HepG2 (cell line): ENCODE data around the gene SCG2. TPM values are rescaled to one million over a fixed set of nuclear protein-coding genes. Genes with fewer than 3 reads are reported as not detected.

Source experiments
- ATAC-seq: fragments of 200-7000 bp; cut with Tn5 transposase; 3 replicates; pipeline ENCODE4 v1.9.1; 2020; ENCODE audit warnings: mild to moderate bottlenecking, moderate library complexity
- BruUV-seq: library from RNA; stranded (reverse); fragments of 400-500 nt; replicated peaks from 2 replicates; lab custom pipeline; 2021; lab: Mats Ljungman, UMichigan
- CTCF ChIA-PET: fragments of 300-600 bp; formaldehyde crosslinking; extraction: SDS; loops from one replicate; lab custom pipeline; 2021; ENCODE audit warnings: low total read pairs, inconsistent platforms, low intra/inter-chr PET ratio; lab: Yijun Ruan, JAX
- POLR2A ChIA-PET: fragments of 350-600 bp; sonication (Branson Sonifier 250); formaldehyde crosslinking; loops from one replicate; lab custom pipeline; 2020; ENCODE audit warnings: antibody characterized with exemption, inconsistent platforms; lab: Yijun Ruan, JAX
- DNase-seq: peaks from one replicate; pipeline ENCODE4 v3.0.0-alpha.2; 2015; ENCODE audit warnings: low spot score
- FAIRE-seq: peaks from 3 replicates; lab custom pipeline; 2011; peaks lifted over from hg19 to GRCh38; lab: Jason Lieb, UNC
- H2AFZ ChIP-seq: one replicate; pipeline ENCODE4 v1.6.1; 2011; ENCODE audit warnings: low read length, inconsistent platforms
- H3K27ac ChIP-seq: fragments of 300-600 bp; 3 replicates; pipeline ENCODE4 v1.8.0; 2011; ENCODE audit warnings: mixed run types, mild to moderate bottlenecking, mixed read lengths, low read length, inconsistent platforms; ENCODE audit not compliant: insufficient read depth; ENCODE audit errors: extremely low read length
- H3K27me3 ChIP-seq, 2 experiments: fragments of 200-600 bp in 1 of 2; 2 replicates in 1 of 2; 3 replicates in 1 of 2; pipeline versions ENCODE4 v1.6.0 to v1.8.0; 2011; ENCODE audit warnings: low read length in 2 of 2, mild to moderate bottlenecking in 2 of 2, moderate library complexity in 2 of 2, inconsistent platforms in 1 of 2; ENCODE audit not compliant: insufficient read depth in 2 of 2, control insufficient read depth in 1 of 2
- H3K36me3 ChIP-seq, 2 experiments: fragments of 200-600 bp in 1 of 2; replicated peaks in 1 of 2; 2 replicates in 1 of 2; 3 replicates in 1 of 2; pipeline versions ENCODE4 v1.5.1 to v1.8.0; 2011; ENCODE audit warnings: low read length in 2 of 2, inconsistent platforms in 1 of 2; ENCODE audit not compliant: insufficient read depth in 2 of 2, control insufficient read depth in 1 of 2
- H3K4me1 ChIP-seq: 2 replicates; pipeline ENCODE4 v1.5.1; 2012; ENCODE audit warnings: low read length, inconsistent platforms; ENCODE audit not compliant: insufficient read depth
- H3K4me2 ChIP-seq: 2 replicates; pipeline ENCODE4 v1.6.0; 2011; ENCODE audit warnings: low read depth, low read length, inconsistent platforms
- H3K4me3 ChIP-seq, 3 experiments: fragments of 200-600 bp in 1 of 3; sonication (generic), shearing (Covaris generic) in 1 of 3; replicated peaks in 1 of 3; 2 replicates each; pipeline ENCODE4 v1.5.1; 2011 to 2016; ENCODE audit warnings: low read length in 3 of 3, inconsistent platforms in 2 of 3, low read depth in 2 of 3, mild to moderate bottlenecking in 2 of 3, control low read depth in 1 of 3, mixed read lengths in 1 of 3; ENCODE audit not compliant: insufficient read depth in 1 of 3
- H3K79me2 ChIP-seq: one replicate; pipeline ENCODE4 v1.6.1; 2011; ENCODE audit warnings: low read length, inconsistent platforms; ENCODE audit not compliant: insufficient read depth
- H3K9ac ChIP-seq: 2 replicates; pipeline ENCODE4 v1.6.0; 2011; ENCODE audit warnings: mild to moderate bottlenecking, low read depth, low read length, inconsistent platforms; ENCODE audit not compliant: insufficient read depth
- H3K9me3 ChIP-seq: 2 replicates; pipeline ENCODE4 v1.5.1; 2012; ENCODE audit warnings: mild to moderate bottlenecking, low read length
- H4K20me1 ChIP-seq: 2 replicates; pipeline ENCODE4 v1.6.0; 2011; ENCODE audit warnings: inconsistent platforms, mild to moderate bottlenecking, low read length, moderate library complexity; ENCODE audit not compliant: insufficient read depth
- ARNTL ChIP-seq: sonication (generic); formaldehyde crosslinking; IDR thresholded peaks from 2 replicates; pipeline ENCODE4 v1.4.0; 2020; ENCODE audit warnings: mild to moderate bottlenecking, missing genetic modification reagents
- HDAC1 ChIP-seq: sonication (generic); formaldehyde crosslinking; IDR thresholded peaks from 2 replicates; pipeline ENCODE4 v1.5.1; 2020; ENCODE audit warnings: mild to moderate bottlenecking, missing genetic modification reagents
- MAFK ChIP-seq, 2 experiments: IDR thresholded peaks in 1 of 2; conservative IDR thresholded peaks in 1 of 2; 2 replicates each; pipeline ENCODE4 v1.6.1; 2011; ENCODE audit warnings: improper control_type of control experiment in 2 of 2, low read length in 2 of 2
- MTF2 ChIP-seq: sonication (generic); formaldehyde crosslinking; IDR thresholded peaks from 2 replicates; pipeline ENCODE4 v1.5.0; 2020; ENCODE audit warnings: missing genetic modification reagents, borderline replicate concordance
- SATB2 ChIP-seq: sonication (generic); formaldehyde crosslinking; IDR thresholded peaks from 2 replicates; pipeline ENCODE4 v1.5.0; 2020; ENCODE audit warnings: missing genetic modification reagents
- TAF1 ChIP-seq: sonication (generic); formaldehyde crosslinking; IDR thresholded peaks from 2 replicates; pipeline ENCODE4 v1.4.0; 2020; ENCODE audit warnings: missing genetic modification reagents
- ZNF138 ChIP-seq: sonication (generic); formaldehyde crosslinking; IDR thresholded peaks from 2 replicates; pipeline ENCODE4 v1.5.0; 2020; ENCODE audit warnings: mild to moderate bottlenecking, low read depth, missing genetic modification reagents
- WGBS: methylation state at CpG from one replicate; pipeline ENCODE4 v1.1.6; 2017; ENCODE audit warnings: low lambda C conversion rate; 5-methylcytosine and 5-hydroxymethylcytosine counted together
- in situ Hi-C: cut with HindIII; loops from 2 replicates; pipeline ENCODE4 v1.10.0; 2017; ENCODE audit warnings: low pct_unique_long_range_greater_than_20kb; ENCODE audit not compliant: extremely low pct_ligation_motif_present
- intact Hi-C: fragments of 100-400 bp; cut with micrococcal nuclease; formaldehyde crosslinking; loops from one replicate; pipeline ENCODE4 v1.10.0; 2022; ENCODE audit not compliant: unreplicated experiment
- polyA plus RNA-seq, 8 experiments: library from polyadenylated mRNA; depleted of rRNA in 3 of 8; stranded (reverse) in 7 of 8; unstranded in 1 of 8; fragments of >200 nt; fragmentation: Illumina TruSeq in 4 of 8; extraction: Trizol in 4 of 8; gene quantifications; 2 replicates each; pipeline versions ENCODE4 v1.2.1 to v1.2.3, GENCODE V29; 2011 to 2016; ENCODE audit warnings: low read depth in 4 of 8, missing spikeins in 1 of 8, mixed read lengths in 1 of 8; ENCODE audit not compliant: insufficient read depth in 1 of 8
- total RNA-seq, 5 experiments: library from RNA; depleted of rRNA; stranded (reverse); fragments of >200 nt; fragmentation: Illumina TruSeq; extraction: Trizol; gene quantifications; 2 replicates each; pipeline ENCODE4 v1.2.3, GENCODE V29; 2016; ENCODE audit warnings: low read depth in 1 of 5
- TF ChIP-seq, protein P1 (sequence below): sonication (generic); formaldehyde crosslinking; IDR thresholded peaks from 2 replicates; pipeline ENCODE4 v1.4.0; 2020; ENCODE audit warnings: missing genetic modification reagents
- TF ChIP-seq, protein P2 (sequence below): sonication (generic); formaldehyde crosslinking; IDR thresholded peaks from 2 replicates; pipeline ENCODE4 v1.4.0; 2020; ENCODE audit warnings: missing genetic modification reagents
- TF ChIP-seq, protein P3 (sequence below): sonication (generic); formaldehyde crosslinking; IDR thresholded peaks from 2 replicates; pipeline ENCODE4 v1.5.1; 2020; ENCODE audit warnings: missing genetic modification reagents, mild to moderate bottlenecking, borderline replicate concordance
- TF ChIP-seq, protein P4 (sequence below): sonication (generic); formaldehyde crosslinking; IDR thresholded peaks from 2 replicates; pipeline ENCODE4 v1.4.0; 2020; ENCODE audit warnings: missing genetic modification reagents

The SCG2 gene
- total and polyA plus RNA-seq, 2 of the 13 experiments (the other 11 are each of a cell fraction or from before 2014, with no cell fraction given): not detected

DNA sequence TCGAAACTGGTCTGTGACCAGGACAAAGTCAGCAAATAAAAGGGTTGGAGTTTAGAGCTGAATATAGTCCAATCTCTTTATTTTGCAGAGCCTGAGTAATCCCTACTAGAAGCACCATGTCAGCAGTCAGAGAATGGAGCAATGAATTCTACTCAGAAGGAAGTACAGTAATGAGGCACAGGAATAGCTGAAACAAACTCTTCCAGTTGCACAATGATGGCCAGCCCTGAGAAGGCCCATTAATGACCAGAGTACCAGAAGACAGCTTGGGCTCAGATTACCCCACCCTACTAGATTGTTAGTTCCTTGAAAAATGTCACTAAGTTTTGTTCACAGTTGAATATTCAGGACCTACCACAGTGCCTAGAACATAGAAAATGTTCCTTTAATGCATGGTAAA, 40.3 kb upstream of the SCG2 start:
- no peaks in the 10 kb centered on the region for H4K20me1 ChIP-seq
- H3K9me3 ChIP-seq: no peaks in the 10 kb centered on the region
- BruUV-seq: no TSS peak
- no peak overlapping the region for H3K4me2 ChIP-seq
- CTCF ChIA-PET: no interaction called here
- no peaks in the 10 kb centered on the region for H3K36me3 ChIP-seq
- intact Hi-C loops: no loop called here
- in situ Hi-C loops: no loop called here
- no peak overlapping the region for H3K27ac ChIP-seq
- WGBS: 17% methylated on average over 1 of the region's 1 CpG
- H3K27me3 ChIP-seq: peaks cover 0 to 4% of the 10 kb centered on the region in 2 experiments; a peak in 2 of 5 replicates
- ATAC-seq (no peak), DNase-seq (no peak), FAIRE-seq (no peak)
- H3K4me3 ChIP-seq: no peak overlapping the region
- H3K79me2 ChIP-seq: no peaks in the 10 kb centered on the region
- POLR2A ChIA-PET: no interaction called here
- H2AFZ ChIP-seq: no peak overlapping the region
- H3K9ac ChIP-seq: no peak overlapping the region
- peaks cover 18% of the 10 kb centered on the region; the same call in 1 of the 2 replicates for H3K4me1 ChIP-seq
- no peak for TF ChIP-seq TAF1 (CRISPR knock-in tag)
- TF ChIP-seq, protein P1, sequence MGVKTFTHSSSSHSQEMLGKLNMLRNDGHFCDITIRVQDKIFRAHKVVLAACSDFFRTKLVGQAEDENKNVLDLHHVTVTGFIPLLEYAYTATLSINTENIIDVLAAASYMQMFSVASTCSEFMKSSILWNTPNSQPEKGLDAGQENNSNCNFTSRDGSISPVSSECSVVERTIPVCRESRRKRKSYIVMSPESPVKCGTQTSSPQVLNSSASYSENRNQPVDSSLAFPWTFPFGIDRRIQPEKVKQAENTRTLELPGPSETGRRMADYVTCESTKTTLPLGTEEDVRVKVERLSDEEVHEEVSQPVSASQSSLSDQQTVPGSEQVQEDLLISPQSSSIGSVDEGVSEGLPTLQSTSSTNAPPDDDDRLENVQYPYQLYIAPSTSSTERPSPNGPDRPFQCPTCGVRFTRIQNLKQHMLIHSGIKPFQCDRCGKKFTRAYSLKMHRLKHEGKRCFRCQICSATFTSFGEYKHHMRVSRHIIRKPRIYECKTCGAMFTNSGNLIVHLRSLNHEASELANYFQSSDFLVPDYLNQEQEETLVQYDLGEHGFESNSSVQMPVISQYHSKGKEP: no peak
- no peak for TF ChIP-seq MTF2 (CRISPR knock-in tag)
- TF ChIP-seq, protein P2, sequence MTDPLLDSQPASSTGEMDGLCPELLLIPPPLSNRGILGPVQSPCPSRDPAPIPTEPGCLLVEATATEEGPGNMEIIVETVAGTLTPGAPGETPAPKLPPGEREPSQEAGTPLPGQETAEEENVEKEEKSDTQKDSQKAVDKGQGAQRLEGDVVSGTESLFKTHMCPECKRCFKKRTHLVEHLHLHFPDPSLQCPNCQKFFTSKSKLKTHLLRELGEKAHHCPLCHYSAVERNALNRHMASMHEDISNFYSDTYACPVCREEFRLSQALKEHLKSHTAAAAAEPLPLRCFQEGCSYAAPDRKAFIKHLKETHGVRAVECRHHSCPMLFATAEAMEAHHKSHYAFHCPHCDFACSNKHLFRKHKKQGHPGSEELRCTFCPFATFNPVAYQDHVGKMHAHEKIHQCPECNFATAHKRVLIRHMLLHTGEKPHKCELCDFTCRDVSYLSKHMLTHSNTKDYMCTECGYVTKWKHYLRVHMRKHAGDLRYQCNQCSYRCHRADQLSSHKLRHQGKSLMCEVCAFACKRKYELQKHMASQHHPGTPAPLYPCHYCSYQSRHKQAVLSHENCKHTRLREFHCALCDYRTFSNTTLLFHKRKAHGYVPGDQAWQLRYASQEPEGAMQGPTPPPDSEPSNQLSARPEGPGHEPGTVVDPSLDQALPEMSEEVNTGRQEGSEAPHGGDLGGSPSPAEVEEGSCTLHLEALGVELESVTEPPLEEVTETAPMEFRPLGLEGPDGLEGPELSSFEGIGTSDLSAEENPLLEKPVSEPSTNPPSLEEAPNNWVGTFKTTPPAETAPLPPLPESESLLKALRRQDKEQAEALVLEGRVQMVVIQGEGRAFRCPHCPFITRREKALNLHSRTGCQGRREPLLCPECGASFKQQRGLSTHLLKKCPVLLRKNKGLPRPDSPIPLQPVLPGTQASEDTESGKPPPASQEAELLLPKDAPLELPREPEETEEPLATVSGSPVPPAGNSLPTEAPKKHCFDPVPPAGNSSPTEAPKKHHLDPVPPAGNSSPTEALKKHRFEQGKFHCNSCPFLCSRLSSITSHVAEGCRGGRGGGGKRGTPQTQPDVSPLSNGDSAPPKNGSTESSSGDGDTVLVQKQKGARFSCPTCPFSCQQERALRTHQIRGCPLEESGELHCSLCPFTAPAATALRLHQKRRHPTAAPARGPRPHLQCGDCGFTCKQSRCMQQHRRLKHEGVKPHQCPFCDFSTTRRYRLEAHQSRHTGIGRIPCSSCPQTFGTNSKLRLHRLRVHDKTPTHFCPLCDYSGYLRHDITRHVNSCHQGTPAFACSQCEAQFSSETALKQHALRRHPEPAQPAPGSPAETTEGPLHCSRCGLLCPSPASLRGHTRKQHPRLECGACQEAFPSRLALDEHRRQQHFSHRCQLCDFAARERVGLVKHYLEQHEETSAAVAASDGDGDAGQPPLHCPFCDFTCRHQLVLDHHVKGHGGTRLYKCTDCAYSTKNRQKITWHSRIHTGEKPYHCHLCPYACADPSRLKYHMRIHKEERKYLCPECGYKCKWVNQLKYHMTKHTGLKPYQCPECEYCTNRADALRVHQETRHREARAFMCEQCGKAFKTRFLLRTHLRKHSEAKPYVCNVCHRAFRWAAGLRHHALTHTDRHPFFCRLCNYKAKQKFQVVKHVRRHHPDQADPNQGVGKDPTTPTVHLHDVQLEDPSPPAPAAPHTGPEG (CRISPR knock-in tag): no peak
- no peak for TF ChIP-seq ZNF138 (CRISPR knock-in tag)
- TF ChIP-seq, protein P3, sequence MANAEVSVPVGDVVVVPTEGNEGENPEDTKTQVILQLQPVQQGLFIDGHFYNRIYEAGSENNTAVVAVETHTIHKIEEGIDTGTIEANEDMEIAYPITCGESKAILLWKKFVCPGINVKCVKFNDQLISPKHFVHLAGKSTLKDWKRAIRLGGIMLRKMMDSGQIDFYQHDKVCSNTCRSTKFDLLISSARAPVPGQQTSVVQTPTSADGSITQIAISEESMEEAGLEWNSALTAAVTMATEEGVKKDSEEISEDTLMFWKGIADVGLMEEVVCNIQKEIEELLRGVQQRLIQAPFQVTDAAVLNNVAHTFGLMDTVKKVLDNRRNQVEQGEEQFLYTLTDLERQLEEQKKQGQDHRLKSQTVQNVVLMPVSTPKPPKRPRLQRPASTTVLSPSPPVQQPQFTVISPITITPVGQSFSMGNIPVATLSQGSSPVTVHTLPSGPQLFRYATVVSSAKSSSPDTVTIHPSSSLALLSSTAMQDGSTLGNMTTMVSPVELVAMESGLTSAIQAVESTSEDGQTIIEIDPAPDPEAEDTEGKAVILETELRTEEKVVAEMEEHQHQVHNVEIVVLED: no peak
- no peak for TF ChIP-seq SATB2 (CRISPR knock-in tag)
- no peak for TF ChIP-seq ARNTL (CRISPR knock-in tag)
- TF ChIP-seq, protein P4, sequence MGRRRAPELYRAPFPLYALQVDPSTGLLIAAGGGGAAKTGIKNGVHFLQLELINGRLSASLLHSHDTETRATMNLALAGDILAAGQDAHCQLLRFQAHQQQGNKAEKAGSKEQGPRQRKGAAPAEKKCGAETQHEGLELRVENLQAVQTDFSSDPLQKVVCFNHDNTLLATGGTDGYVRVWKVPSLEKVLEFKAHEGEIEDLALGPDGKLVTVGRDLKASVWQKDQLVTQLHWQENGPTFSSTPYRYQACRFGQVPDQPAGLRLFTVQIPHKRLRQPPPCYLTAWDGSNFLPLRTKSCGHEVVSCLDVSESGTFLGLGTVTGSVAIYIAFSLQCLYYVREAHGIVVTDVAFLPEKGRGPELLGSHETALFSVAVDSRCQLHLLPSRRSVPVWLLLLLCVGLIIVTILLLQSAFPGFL (CRISPR knock-in tag): no peak
- no peak for TF ChIP-seq HDAC1 (CRISPR knock-in tag)
- no peak for TF ChIP-seq MAFK (conservative IDR thresholded peaks at IDR 0.05 in 1 of 2, IDR thresholded peaks at IDR 0.05 in 1 of 2; ENCODE audit: low read length in 2 of 2)
